GM12873 (cell line): ENCODE results near the gene ANTKMT.

ENCODE experiments used
- CTCF ChIP-seq: IDR thresholded peaks from 2 replicates; pipeline ENCODE4 v1.5.1; 2012; ENCODE audit warnings: low read depth, mild to moderate bottlenecking, moderate library complexity, low read length, control low read depth; ENCODE audit not compliant: insufficient read depth; ENCODE audit errors: missing control alignments

The ANTKMT gene

DNA sequence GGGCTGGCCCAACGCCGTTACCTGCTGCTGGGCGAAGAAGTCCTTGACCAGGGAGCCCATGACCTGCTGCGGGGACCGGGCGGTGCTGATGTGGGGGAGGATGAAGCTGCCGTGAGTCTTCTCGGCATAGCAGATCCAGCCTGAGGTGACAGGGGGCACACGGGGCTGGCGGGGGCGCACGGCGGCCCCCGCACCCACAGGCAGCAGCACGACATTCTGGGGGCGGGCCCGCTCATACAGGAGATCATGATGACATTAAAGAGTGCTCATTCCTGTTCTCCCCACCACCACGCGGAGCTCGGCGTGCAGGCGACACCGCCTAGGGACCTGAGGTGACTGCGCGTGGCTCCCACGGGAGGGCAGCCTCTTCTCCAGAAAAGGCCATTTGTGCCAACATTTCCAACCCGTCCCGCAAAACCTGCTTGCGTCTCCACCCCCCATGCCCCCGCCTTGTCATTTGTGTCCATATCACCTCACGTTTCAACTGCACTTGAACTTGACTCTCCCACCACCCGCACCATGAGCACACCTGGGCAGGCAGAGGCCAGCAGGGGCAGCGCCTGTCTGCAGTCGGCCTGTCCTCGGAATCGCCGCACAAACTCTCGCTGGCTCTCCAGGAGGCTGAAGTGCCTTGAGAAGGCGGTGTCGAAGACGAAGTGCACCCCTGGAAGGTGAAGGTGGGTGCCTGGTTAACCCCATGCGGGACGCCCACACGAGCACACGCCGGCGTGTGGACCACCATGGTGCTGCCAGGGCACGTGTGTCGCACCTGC, 13.4 kb downstream of the ANTKMT start:
- TF ChIP-seq CTCF, result no peak

DNA sequence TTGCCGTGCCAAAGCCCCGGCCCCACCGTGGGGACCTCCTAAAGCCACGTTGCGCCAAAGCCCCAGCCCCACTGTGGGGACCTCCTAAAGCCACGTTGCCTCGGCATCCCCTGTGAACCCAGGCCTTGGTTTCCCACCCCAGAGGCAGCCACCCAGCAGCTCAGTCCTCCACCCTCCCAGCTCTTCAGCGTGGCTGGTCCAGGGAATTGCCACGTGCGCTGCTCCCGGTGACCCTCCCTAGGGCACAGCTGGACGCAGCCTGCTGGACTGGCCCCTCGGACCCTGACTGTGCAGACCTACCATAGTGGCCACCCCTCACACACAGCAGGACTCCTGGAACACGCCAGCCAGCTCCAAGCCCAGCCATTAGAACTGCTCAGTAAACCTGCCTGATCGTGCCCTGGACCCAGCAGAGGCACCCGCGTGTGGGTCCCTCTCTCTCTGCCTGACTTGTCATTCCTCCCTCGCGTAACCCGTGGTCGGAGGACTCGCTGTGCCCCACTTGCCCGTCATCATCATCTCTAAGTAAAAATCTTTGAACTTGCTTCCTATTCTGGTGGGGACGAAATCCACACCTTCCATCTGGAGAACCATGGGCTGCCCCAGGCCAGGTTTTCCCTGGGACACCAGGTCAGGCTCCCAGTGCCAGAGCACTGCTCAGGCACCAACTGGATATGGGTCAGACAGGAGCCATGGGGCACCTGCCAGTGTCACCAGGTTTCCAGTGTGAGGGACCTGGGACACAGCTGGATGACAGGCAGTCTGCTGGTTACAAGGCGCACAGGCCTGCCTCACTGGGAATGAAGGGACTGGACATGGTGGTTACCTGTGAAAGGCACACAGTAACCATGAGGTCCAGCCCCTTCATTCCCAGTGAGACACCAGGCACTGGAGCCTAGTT, 14.3 kb downstream of the ANTKMT start:
- TF ChIP-seq CTCF, result no peak

DNA sequence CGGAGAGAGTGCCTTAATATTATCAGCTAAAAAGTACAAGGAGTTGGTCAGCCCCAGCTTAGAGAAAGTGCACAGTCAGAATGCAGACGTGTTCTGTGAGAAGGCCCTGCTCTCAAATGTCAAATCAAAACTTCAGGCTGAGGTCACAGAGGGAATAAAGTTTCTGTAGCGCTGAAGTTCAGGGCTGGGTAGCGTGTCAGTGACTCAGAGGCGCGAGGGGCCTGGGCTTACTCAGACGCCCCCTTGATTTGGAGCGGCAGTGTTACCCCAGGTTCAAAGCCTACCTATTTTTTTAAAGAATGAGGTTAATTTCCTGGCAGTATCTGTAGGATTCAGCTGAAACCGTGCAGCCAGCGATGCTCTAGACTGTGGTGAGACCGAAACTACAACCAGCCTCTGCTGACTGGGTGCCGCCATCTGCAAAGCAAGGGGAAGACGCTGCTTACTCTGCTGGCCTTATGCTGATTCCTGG, 15.1 kb downstream of the ANTKMT start:
- TF ChIP-seq CTCF, result peak; percentile 11

- TF ChIP-seq CTCF, result no peak
Observed at GRCh38 chr16:736936-737481, 16.1 kb downstream of the ANTKMT start.

DNA sequence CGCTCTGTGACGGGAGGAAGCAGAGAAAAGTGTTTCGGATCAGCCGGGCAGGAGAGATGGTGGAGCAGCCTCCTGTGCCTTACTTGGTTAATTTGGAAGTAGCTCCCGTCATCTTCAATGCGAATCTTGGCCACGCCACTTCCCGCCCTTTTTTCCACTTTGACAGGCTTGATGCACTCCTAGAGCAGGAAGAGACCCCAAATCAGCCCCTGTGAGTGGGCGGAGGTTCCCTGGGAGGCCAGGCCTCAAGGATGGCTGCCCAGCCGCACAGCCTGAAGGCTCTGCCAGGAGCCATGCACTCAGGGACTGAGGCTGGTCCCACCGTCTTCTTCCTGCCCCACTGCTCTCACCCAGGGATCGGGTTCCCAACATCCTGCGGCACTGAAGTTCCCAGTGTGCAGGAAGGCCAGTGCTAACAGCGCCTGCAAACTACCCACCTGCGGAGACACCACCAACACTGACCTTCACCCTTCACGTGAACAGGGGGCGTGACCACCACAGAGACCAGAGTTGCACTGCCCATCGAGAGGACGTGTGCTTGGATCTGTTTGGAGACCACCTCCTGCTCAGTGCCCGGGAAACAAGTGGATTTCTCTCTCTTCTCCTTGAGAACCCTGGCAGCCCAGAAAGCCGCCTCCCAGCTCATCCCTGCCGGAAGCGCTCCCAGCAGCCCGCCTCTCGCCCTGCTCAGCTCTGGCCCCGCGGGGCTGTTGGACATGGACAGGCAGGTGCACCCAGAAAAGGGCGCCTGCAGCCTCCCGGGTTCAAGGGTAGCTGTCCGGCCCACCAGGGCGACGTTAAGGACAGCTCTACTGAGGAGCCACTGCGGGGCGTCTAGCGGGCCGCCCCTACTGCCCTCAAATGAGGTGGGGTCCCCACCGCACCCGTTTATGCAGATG, 18.9 kb downstream of the ANTKMT start:
- TF ChIP-seq CTCF, result no peak

DNA sequence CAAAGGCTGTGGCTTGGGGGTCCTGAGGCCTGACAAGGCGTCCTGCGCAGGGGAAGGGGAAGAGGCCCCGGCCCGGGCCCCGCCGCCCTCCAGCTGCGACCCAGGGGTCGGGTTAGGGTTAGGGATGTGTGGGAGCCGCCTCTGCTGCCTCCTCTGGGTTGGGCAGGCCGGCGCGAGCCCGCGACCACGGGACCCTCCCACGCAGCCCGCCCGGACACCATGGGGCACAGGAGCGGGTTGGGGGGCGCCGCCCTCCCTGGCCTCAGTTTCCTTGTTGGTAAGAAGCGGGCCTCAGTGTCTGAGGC, 19.5 kb downstream of the ANTKMT start:
- no peak for TF ChIP-seq CTCF
